ENCODE data around the gene HOXB7.

DNA sequence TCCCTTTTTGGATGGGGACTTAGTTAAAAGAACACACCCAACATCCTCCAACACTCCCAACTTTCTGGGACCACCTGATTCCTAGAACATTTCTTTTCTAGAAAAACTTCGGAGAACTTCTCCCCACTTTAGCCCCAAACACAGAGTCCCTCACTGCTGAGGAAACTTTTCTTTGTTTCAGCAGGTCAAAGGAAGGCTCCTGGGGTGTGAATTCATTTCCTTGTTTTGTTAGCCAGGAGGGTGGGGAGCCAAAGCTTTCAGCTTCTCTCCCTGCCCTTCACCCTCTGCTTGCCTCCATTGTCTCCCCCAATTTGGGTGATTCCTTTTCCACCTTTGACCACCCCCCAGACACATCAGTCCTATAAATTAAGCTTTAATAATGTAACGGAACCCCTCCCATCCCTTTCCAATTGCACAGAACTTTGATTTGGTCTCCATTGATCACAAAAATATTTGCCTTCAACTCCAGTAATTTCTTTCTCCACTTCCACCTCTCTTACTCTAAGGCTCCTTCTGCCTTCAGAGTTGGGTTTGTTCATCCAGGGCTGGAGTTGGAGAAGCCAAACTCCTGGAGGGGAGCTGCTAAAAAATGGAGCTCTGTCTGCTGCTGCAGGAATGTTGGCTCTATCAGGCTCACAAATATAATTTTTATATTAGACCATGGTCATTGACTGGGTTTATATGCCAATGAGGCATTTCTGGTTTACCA, 43.0 kb downstream of the HOXB7 start:
- TF ChIP-seq, protein P1, sequence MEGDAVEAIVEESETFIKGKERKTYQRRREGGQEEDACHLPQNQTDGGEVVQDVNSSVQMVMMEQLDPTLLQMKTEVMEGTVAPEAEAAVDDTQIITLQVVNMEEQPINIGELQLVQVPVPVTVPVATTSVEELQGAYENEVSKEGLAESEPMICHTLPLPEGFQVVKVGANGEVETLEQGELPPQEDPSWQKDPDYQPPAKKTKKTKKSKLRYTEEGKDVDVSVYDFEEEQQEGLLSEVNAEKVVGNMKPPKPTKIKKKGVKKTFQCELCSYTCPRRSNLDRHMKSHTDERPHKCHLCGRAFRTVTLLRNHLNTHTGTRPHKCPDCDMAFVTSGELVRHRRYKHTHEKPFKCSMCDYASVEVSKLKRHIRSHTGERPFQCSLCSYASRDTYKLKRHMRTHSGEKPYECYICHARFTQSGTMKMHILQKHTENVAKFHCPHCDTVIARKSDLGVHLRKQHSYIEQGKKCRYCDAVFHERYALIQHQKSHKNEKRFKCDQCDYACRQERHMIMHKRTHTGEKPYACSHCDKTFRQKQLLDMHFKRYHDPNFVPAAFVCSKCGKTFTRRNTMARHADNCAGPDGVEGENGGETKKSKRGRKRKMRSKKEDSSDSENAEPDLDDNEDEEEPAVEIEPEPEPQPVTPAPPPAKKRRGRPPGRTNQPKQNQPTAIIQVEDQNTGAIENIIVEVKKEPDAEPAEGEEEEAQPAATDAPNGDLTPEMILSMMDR (IDR thresholded peaks at IDR 0.05) = no peak
- TF ChIP-seq POLR2A (IDR thresholded peaks at IDR 0.05) (no peak), EP300 (IDR thresholded peaks at IDR 0.05) (no peak)
